Measurements from ENCODE around the gene DGKH. TPM values are rescaled to one million over a fixed set of nuclear protein-coding genes. Genes with fewer than 3 reads are reported as not detected.

The DGKH gene
- total RNA-seq, 1 experiment from 2014 or later: 9.2 TPM

GRCh38 chr13:42189061-42189460, 140.6 kb downstream of the DGKH start:
- intact Hi-C loops (cut with micrococcal nuclease): no loop called here
- no peaks in the 10 kb centered on the region for H3K79me2 ChIP-seq (ENCODE audit: insufficient read depth, low read length)
- RAD21 ChIA-PET (ENCODE audit: low non-redundant PET in 1 of 2, low total read pairs in 2 of 2, uncharacterized antibody in 2 of 2, unreplicated experiment in 2 of 2): no interaction called here
- CTCF ChIA-PET: no interaction called here
- no TSS peak for BruUV-seq (replicated peaks)
- DNase-seq (ENCODE audit: low read depth, low spot score) (no peak), ATAC-seq (no peak)
- TF ChIP-seq ZFX (IDR thresholded peaks at IDR 0.05) (no peak), SP1 (IDR thresholded peaks at IDR 0.05; ENCODE audit: low read depth) (no peak), EGR1 (IDR thresholded peaks at IDR 0.05; ENCODE audit: low read depth) (no peak), MAX (IDR thresholded peaks at IDR 0.05) (no peak), ELF1 (IDR thresholded peaks at IDR 0.05; ENCODE audit: borderline replicate concordance, low read depth) (no peak), SRF (IDR thresholded peaks at IDR 0.05; ENCODE audit: low read depth) (no peak), EZH2phosphoT487 (IDR thresholded peaks at IDR 0.05; ENCODE audit: borderline replicate concordance) (no peak), JUND (IDR thresholded peaks at IDR 0.05) (no peak), CBX3 (IDR thresholded peaks at IDR 0.05; ENCODE audit: low read depth) (no peak), REST (IDR thresholded peaks at IDR 0.05; ENCODE audit: low read depth) (no peak), RAD21 (IDR thresholded peaks at IDR 0.05; ENCODE audit: low read depth) (no peak), ATF3 (IDR thresholded peaks at IDR 0.05) (no peak)
- H3K9ac ChIP-seq (ENCODE audit: low read length): no peak overlapping the region
- no peak overlapping the region for H3K4me3 ChIP-seq (replicated peaks in 1 of 2; ENCODE audit: low read depth in 1 of 2, low read length in 2 of 2)
- H3K4me1 ChIP-seq (ENCODE audit: control insufficient read depth in 1 of 2, insufficient read depth in 2 of 2, low read length in 2 of 2): no peaks in the 10 kb centered on the region
- H3K36me3 ChIP-seq (ENCODE audit: control insufficient read depth in 1 of 2, insufficient read depth in 2 of 2, low read length in 2 of 2): no peaks in the 10 kb centered on the region
- H3K9me3 ChIP-seq (ENCODE audit: control insufficient read depth in 1 of 2, insufficient read depth in 1 of 2, low read depth in 1 of 2, low read length in 2 of 2): no peaks in the 10 kb centered on the region
- POLR2A ChIA-PET: no interaction called here
- no peak overlapping the region for H2AFZ ChIP-seq (ENCODE audit: low read depth, low read length, poor library complexity, severe bottlenecking)
- H3K4me2 ChIP-seq (ENCODE audit: low read length): no peak overlapping the region
- no peak overlapping the region for H3K27ac ChIP-seq (ENCODE audit: low read depth, low read length)
- H4K20me1 ChIP-seq (ENCODE audit: insufficient read depth): no peaks in the 10 kb centered on the region
- no peaks in the 10 kb centered on the region for H3K9me2 ChIP-seq (ENCODE audit: insufficient read depth)
- no peaks in the 10 kb centered on the region for H3K27me3 ChIP-seq (ENCODE audit: insufficient read depth, low read length)

All from HCT116 (cell line).